HEK293T (cell line): ENCODE results near the gene TM9SF4.

Source experiments
- BHLHE40 ChIP-seq: fragments of 450-650 bp; IDR thresholded peaks from 2 replicates; pipeline ENCODE4 v1.6.1; 2016; ENCODE audit warnings: mild to moderate bottlenecking, moderate library complexity, borderline replicate concordance
- CTBP1 ChIP-seq: fragments of 450-650 bp; IDR thresholded peaks from 2 replicates; pipeline ENCODE4 v1.6.1; 2016; ENCODE audit warnings: borderline replicate concordance
- ELF4 ChIP-seq: fragments of 450-650 bp; IDR thresholded peaks from 2 replicates; pipeline ENCODE4 v1.6.1; 2017; ENCODE audit warnings: antibody characterized with exemption
- SP1 ChIP-seq: fragments of 450-650 bp; IDR thresholded peaks from 2 replicates; pipeline ENCODE4 v1.6.1; 2017
- SUZ12 ChIP-seq: fragments of 450-650 bp; IDR thresholded peaks from 2 replicates; pipeline ENCODE4 v1.6.1; 2016; ENCODE audit warnings: mild to moderate bottlenecking
- TARDBP ChIP-seq: fragments of 450-650 bp; IDR thresholded peaks from 2 replicates; pipeline ENCODE4 v1.6.1; 2016

DNA sequence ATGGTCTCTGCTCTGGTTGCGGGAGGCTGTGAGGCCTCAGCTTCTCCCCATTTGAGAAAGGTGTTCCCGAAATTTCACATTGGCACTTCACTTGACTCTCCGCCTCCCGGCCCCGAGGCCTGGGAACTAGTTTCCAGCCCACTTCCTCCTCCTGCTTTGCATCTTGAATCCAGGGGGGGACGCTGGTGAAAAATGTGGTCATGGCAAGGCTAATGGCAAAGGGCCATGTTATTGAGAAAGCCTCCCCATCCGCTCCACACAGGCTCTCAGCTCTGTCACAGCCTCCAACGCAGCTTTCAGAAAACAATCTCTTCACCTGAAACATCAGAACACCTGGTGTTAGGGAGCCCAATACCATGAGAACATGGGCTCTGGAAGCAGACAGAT is 92.5 kb downstream of the TM9SF4 start:
- no peak for TF ChIP-seq SUZ12
- no peak for TF ChIP-seq CTBP1
- no peak for TF ChIP-seq SP1
- no peak for TF ChIP-seq TARDBP
- TF ChIP-seq BHLHE40: no peak
- TF ChIP-seq ELF4: no peak
